H1 (cell line): ENCODE measurements around the gene PTCH1. TPM values are rescaled to one million over a fixed set of nuclear protein-coding genes. Genes with fewer than 3 reads are reported as not detected.

ENCODE experiments used
- CHD7 ChIP-seq: fragments of 300-600 bp; sonication (generic); IDR thresholded peaks from 2 replicates; pipeline ENCODE4 v1.7.1; 2012; ENCODE audit warnings: low read length, moderate library complexity, mild to moderate bottlenecking, inconsistent platforms; ENCODE audit not compliant: insufficient replicate concordance
- CTCF ChIP-seq, 3 experiments: IDR thresholded peaks; 1 replicate in 2 of 3; 2 replicates in 1 of 3; pipeline versions ENCODE4 v1.5.1 to v1.6.1; 2011; ENCODE audit warnings: low read length in 3 of 3, mild to moderate bottlenecking in 3 of 3, inconsistent platforms in 2 of 3, low read depth in 1 of 3, moderate library complexity in 1 of 3; ENCODE audit not compliant: insufficient read depth in 1 of 3; ENCODE audit errors: control extremely low read depth in 1 of 3
- JUN ChIP-seq: IDR thresholded peaks from 2 replicates; pipeline ENCODE4 v1.6.1; 2011; ENCODE audit warnings: low read depth, mild to moderate bottlenecking, improper control_type of control experiment, low read length
- SAP30 ChIP-seq: fragments of 300-600 bp; sonication (generic); IDR thresholded peaks from 2 replicates; pipeline ENCODE4 v1.7.1; 2012; ENCODE audit warnings: low read length, moderate library complexity, mild to moderate bottlenecking, inconsistent platforms; ENCODE audit not compliant: insufficient read depth, insufficient replicate concordance
- TAF1 ChIP-seq: IDR thresholded peaks from 2 replicates; pipeline ENCODE4 v1.6.1; 2011; ENCODE audit warnings: mild to moderate bottlenecking, low read depth, low read length
- polyA plus RNA-seq, 7 experiments: library from polyadenylated mRNA; depleted of rRNA in 3 of 7; stranded (reverse) in 5 of 7; unstranded in 2 of 7; fragments of >200 nt in 5 of 7; fragments of 200-250 nt in 2 of 7; gene quantifications; 1 replicate in 5 of 7; 2 replicates in 1 of 7; 4 replicates in 1 of 7; pipeline versions ENCODE4 v1.2.1 to v1.2.3, GENCODE V29; 2011 to 2013; ENCODE audit warnings: missing spikeins in 2 of 7, mixed read lengths in 2 of 7
- total RNA-seq: library from RNA; stranded (reverse); fragmentation: NEBNext Ultra II Directional; extraction: Animal tissue kit (Norgen Biotek cat#: 25700); gene quantifications from 2 replicates; pipeline ENCODE4 v1.2.1, GENCODE V29; 2021

Gene PTCH1
- total and polyA plus RNA-seq, 2 of the 8 experiments (the other 6 are each of a cell fraction or from before 2014, with no cell fraction given): 6.4 to 34.1 TPM

GRCh38 chr9:95504053-95504963 is 12.5 kb downstream of the PTCH1 start (continued):
- no peak for TF ChIP-seq CHD7
- TF ChIP-seq SAP30: no peak
- TF ChIP-seq JUN: no peak
- peak; percentile 33 to 37 (median 35) for TF ChIP-seq CTCF (IDR thresholded peaks at IDR 0.05; ENCODE audit: control extremely low read depth in 1 of 3, insufficient read depth in 1 of 3, low read depth in 1 of 3, low read length in 3 of 3)
- TF ChIP-seq TAF1: no peak
- TF ChIP-seq, all 59 proteins: peak for 5
